Measurements from ENCODE around the gene COG3. TPM values are rescaled to one million over a fixed set of nuclear protein-coding genes. Genes with fewer than 3 reads are reported as not detected.

COG3 gene
- polyA plus RNA-seq, 1 donor from 2014 or later, result 90.2 TPM

DNA sequence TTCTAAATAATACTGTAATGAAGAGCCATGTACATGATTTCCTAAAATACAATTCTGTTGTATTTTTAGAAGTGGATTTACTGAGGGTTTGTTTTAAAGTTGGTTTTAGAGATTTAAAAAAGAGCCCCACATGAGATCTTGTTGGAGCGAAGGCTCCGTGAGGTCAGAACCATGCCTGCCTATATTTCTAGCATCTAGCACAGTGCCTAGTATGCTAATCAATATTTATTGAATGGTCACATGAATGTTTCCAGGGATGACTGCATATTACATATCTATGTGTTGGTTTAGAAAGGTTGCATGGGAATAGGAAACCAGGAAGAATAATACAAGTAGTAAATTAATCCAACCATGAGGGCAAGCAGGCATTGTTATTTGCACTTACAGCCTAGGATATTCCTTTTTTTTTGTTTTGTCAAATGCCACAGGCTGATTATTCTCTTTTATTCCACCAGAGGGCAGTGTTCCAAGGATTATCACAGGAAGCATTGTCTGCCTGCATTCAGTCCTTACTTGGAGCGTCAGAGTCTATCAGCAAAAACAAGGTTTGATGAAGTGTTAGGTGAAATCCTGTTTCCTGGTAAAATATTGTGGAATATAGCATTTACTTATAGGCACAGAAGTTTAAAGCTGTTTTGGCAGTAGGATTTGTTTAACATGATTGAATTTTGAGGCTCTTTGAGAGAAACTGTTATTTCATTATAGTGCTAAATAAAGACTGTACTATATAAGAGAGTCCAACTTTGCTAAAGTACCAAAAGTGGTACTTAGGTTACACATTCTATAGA, 46.8 kb downstream of the COG3 start:
- no peaks in the 10 kb centered on the region for H3K9me2 ChIP-seq (ENCODE audit: insufficient read depth, low read length)
- H2AFZ ChIP-seq (ENCODE audit: low read depth, low read length), result no peak overlapping the region
- no peaks in the 10 kb centered on the region for H3K27me3 ChIP-seq (ENCODE audit: insufficient read depth, low read depth, low read length)
- H3K79me2 ChIP-seq (replicated peaks; ENCODE audit: insufficient read depth, low read length), result no peaks in the 10 kb centered on the region
- H3F3A ChIP-seq (ENCODE audit: insufficient read depth, low read length, poor library complexity, severe bottlenecking), result no peaks in the 10 kb centered on the region
- no peaks in the 10 kb centered on the region for H3K9me3 ChIP-seq (ENCODE audit: low read length)
- H3K27ac ChIP-seq (ENCODE audit: low read length), result no peak overlapping the region
- TF ChIP-seq TAF1 (IDR thresholded peaks at IDR 0.05; ENCODE audit: low read depth), result no peak
- TF ChIP-seq, protein P1, sequence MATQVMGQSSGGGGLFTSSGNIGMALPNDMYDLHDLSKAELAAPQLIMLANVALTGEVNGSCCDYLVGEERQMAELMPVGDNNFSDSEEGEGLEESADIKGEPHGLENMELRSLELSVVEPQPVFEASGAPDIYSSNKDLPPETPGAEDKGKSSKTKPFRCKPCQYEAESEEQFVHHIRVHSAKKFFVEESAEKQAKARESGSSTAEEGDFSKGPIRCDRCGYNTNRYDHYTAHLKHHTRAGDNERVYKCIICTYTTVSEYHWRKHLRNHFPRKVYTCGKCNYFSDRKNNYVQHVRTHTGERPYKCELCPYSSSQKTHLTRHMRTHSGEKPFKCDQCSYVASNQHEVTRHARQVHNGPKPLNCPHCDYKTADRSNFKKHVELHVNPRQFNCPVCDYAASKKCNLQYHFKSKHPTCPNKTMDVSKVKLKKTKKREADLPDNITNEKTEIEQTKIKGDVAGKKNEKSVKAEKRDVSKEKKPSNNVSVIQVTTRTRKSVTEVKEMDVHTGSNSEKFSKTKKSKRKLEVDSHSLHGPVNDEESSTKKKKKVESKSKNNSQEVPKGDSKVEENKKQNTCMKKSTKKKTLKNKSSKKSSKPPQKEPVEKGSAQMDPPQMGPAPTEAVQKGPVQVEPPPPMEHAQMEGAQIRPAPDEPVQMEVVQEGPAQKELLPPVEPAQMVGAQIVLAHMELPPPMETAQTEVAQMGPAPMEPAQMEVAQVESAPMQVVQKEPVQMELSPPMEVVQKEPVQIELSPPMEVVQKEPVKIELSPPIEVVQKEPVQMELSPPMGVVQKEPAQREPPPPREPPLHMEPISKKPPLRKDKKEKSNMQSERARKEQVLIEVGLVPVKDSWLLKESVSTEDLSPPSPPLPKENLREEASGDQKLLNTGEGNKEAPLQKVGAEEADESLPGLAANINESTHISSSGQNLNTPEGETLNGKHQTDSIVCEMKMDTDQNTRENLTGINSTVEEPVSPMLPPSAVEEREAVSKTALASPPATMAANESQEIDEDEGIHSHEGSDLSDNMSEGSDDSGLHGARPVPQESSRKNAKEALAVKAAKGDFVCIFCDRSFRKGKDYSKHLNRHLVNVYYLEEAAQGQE (IDR thresholded peaks at IDR 0.05; ENCODE audit: borderline replicate concordance), result no peak
- TF ChIP-seq, protein P2, sequence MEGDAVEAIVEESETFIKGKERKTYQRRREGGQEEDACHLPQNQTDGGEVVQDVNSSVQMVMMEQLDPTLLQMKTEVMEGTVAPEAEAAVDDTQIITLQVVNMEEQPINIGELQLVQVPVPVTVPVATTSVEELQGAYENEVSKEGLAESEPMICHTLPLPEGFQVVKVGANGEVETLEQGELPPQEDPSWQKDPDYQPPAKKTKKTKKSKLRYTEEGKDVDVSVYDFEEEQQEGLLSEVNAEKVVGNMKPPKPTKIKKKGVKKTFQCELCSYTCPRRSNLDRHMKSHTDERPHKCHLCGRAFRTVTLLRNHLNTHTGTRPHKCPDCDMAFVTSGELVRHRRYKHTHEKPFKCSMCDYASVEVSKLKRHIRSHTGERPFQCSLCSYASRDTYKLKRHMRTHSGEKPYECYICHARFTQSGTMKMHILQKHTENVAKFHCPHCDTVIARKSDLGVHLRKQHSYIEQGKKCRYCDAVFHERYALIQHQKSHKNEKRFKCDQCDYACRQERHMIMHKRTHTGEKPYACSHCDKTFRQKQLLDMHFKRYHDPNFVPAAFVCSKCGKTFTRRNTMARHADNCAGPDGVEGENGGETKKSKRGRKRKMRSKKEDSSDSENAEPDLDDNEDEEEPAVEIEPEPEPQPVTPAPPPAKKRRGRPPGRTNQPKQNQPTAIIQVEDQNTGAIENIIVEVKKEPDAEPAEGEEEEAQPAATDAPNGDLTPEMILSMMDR (IDR thresholded peaks at IDR 0.05; ENCODE audit: poor library complexity, severe bottlenecking), result peak; percentile 93
- TF ChIP-seq SMC3 (conservative IDR thresholded peaks at IDR 0.05; ENCODE audit: poor library complexity), result peak; percentile 97
- TF ChIP-seq EP300 (conservative IDR thresholded peaks at IDR 0.05; ENCODE audit: poor library complexity, severe bottlenecking), result no peak
- TF ChIP-seq EZH2 (IDR thresholded peaks at IDR 0.05; ENCODE audit: borderline replicate concordance, insufficient read depth, low read length, poor library complexity, severe bottlenecking), result no peak
- no peak for TF ChIP-seq POLR2AphosphoS5 (IDR thresholded peaks at IDR 0.05)
- TF ChIP-seq RAD21 (conservative IDR thresholded peaks at IDR 0.05), result peak; percentile 93
- TF ChIP-seq MXI1 (conservative IDR thresholded peaks at IDR 0.05; ENCODE audit: poor library complexity, severe bottlenecking), result no peak
- no peak overlapping the region for H3K4me3 ChIP-seq (ENCODE audit: low read length)
- no peak overlapping the region for H3K4me2 ChIP-seq (ENCODE audit: low read length)
- no peaks in the 10 kb centered on the region for H4K20me1 ChIP-seq (ENCODE audit: insufficient read depth)
- H3K36me3 ChIP-seq (ENCODE audit: insufficient read depth, low read length), result peaks cover 7% of the 10 kb centered on the region
- H3K9ac ChIP-seq (ENCODE audit: low read length), result no peak overlapping the region

GRCh38 chr13:45512098-45512496, 47.4 kb downstream of the COG3 start:
- no peak overlapping the region for H3K27ac ChIP-seq (ENCODE audit: low read length)
- H4K20me1 ChIP-seq (ENCODE audit: insufficient read depth), result no peaks in the 10 kb centered on the region
- H3K27me3 ChIP-seq (ENCODE audit: insufficient read depth, low read depth, low read length), result no peaks in the 10 kb centered on the region
- H3K4me2 ChIP-seq (ENCODE audit: low read length), result no peak overlapping the region
- no peak overlapping the region for H3K9ac ChIP-seq (ENCODE audit: low read length)
- no peaks in the 10 kb centered on the region for H3K79me2 ChIP-seq (replicated peaks; ENCODE audit: insufficient read depth, low read length)
- no peak overlapping the region for H3K4me3 ChIP-seq (ENCODE audit: low read length)
- H2AFZ ChIP-seq (ENCODE audit: low read depth, low read length), result no peak overlapping the region
- no peak for TF ChIP-seq MXI1 (conservative IDR thresholded peaks at IDR 0.05; ENCODE audit: poor library complexity, severe bottlenecking)
- TF ChIP-seq RAD21 (conservative IDR thresholded peaks at IDR 0.05), result no peak
- TF ChIP-seq POLR2AphosphoS5 (IDR thresholded peaks at IDR 0.05), result no peak
- no peak for TF ChIP-seq EP300 (conservative IDR thresholded peaks at IDR 0.05; ENCODE audit: poor library complexity, severe bottlenecking)
- TF ChIP-seq, protein P2 (IDR thresholded peaks at IDR 0.05; ENCODE audit: poor library complexity, severe bottlenecking), result no peak
- no peak for TF ChIP-seq TAF1 (IDR thresholded peaks at IDR 0.05; ENCODE audit: low read depth)
- TF ChIP-seq, protein P1 (IDR thresholded peaks at IDR 0.05; ENCODE audit: borderline replicate concordance), result no peak
- no peak for TF ChIP-seq EZH2 (IDR thresholded peaks at IDR 0.05; ENCODE audit: borderline replicate concordance, insufficient read depth, low read length, poor library complexity, severe bottlenecking)
- TF ChIP-seq SMC3 (conservative IDR thresholded peaks at IDR 0.05; ENCODE audit: poor library complexity), result no peak
- no peaks in the 10 kb centered on the region for H3K9me3 ChIP-seq (ENCODE audit: low read length)
- H3K9me2 ChIP-seq (ENCODE audit: insufficient read depth, low read length), result no peaks in the 10 kb centered on the region
- peaks cover 7% of the 10 kb centered on the region for H3K36me3 ChIP-seq (ENCODE audit: insufficient read depth, low read length)
- no peaks in the 10 kb centered on the region for H3F3A ChIP-seq (ENCODE audit: insufficient read depth, low read length, poor library complexity, severe bottlenecking)

Measured in neural cell (in vitro differentiated cells).